Activated CD8-positive, alpha-beta T cell treated with anti-CD3 and anti-CD28 coated beads, Interleukin-2, amount 10 ng/mL, durations not matched to agents 7 days and 5 days (primary cell): ENCODE data around the gene ZNF24. TPM values are rescaled to one million over a fixed set of nuclear protein-coding genes. Genes with fewer than 3 reads are reported as not detected.

Source experiments
- ATAC-seq: fragments of 150-1000 bp; cut with Tn5 transposase; one replicate; pipeline ENCODE4 v1.10.0; 2021; ENCODE audit warnings: moderate library complexity
- CTCF ChIA-PET: fragments of 350-600 bp; sonication (Branson Sonifier 250); formaldehyde crosslinking; loops from one replicate; lab custom pipeline; 2021; ENCODE audit warnings: antibody characterized with exemption; lab: Charles Lee
- POLR2A ChIA-PET: fragments of 350-600 bp; sonication (Branson Sonifier 250); formaldehyde crosslinking; loops from one replicate; lab custom pipeline; 2021; ENCODE audit warnings: antibody characterized with exemption; lab: Charles Lee
- DNase-seq: peaks from one replicate; pipeline ENCODE4 v3.0.0-alpha.2; 2020
- H3K27ac Mint-ChIP-seq: one replicate; pipeline ENCODE4 v1.8.0; 2021; ENCODE audit warnings: mild to moderate bottlenecking, mixed read lengths
- H3K27me3 Mint-ChIP-seq: one replicate; pipeline ENCODE4 v1.8.0; 2021; ENCODE audit warnings: low read depth, mixed read lengths
- H3K36me3 Mint-ChIP-seq: one replicate; pipeline ENCODE4 v1.8.0; 2021; ENCODE audit warnings: low read depth, mixed read lengths
- H3K4me1 Mint-ChIP-seq: one replicate; pipeline ENCODE4 v1.8.0; 2021; ENCODE audit warnings: low read depth, mixed read lengths
- H3K4me3 Mint-ChIP-seq: one replicate; pipeline ENCODE4 v1.8.0; 2021; ENCODE audit warnings: mild to moderate bottlenecking, mixed read lengths
- H3K9me3 Mint-ChIP-seq: one replicate; pipeline ENCODE4 v1.8.0; 2022; ENCODE audit warnings: mixed read lengths; ENCODE audit not compliant: insufficient read depth
- total RNA-seq, 2 experiments: library from RNA; stranded (reverse); gene quantifications; one replicate each; pipeline ENCODE4 v1.2.3, GENCODE V29; 2021

The ZNF24 gene
- total RNA-seq, 2 experiments from 2014 or later = 48.8 to 53.2 TPM

- ChIA-PET POLR2A (no interaction called here), CTCF (no interaction called here)
- H3K27me3 Mint-ChIP-seq = no peaks in the 10 kb centered on the region
- peaks cover 6% of the 10 kb centered on the region for H3K9me3 Mint-ChIP-seq
- ATAC-seq = no peak
- H3K27ac Mint-ChIP-seq = no peak overlapping the region
- peaks cover 17% of the 10 kb centered on the region for H3K36me3 Mint-ChIP-seq
- H3K4me3 Mint-ChIP-seq = no peak overlapping the region
- no peaks in the 10 kb centered on the region for H3K4me1 Mint-ChIP-seq
- DNase-seq = no peak
Observed at GRCh38 chr18:35328868-35329267, 15.4 kb downstream of the ZNF24 start.

DNA sequence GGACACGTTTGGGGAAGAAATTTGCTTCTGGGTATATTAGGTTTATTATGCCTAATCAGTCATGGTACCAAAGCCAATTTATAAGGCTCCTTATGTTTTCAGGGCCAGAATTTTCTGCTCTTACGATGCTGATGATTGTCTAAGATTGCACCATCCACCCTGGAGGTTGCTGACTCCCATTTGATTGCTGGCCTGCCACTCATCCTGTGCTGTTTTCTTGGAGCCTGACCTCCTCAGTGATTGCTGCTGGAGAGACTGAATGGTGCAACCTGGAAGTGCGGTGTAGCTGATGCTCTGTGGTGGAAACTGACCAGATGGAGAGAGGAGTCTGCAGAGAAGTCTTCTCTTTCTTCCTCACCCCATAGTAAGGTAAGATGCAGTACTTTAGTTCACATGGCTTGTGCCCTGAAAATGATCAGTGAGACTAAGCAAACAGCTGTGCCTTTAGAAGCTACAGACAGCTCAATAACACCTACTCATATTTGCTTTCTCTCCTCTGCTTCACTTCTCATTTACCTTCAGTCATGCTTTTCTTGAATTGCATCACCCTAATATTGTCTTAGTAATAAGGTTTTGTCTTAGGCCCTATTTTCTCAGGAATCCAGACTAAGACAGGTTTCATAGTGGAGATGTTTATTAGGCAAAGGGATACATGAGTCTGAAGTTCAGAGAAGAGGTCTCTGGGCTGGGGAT lies 17.4 kb downstream of the ZNF24 start:
- Mint-ChIP-seq H3K36me3 (no peaks in the 10 kb centered on the region), H3K9me3 (peaks cover 6% of the 10 kb centered on the region), H3K4me1 (no peaks in the 10 kb centered on the region), H3K4me3 (no peak overlapping the region), H3K27me3 (no peaks in the 10 kb centered on the region), H3K27ac (no peak overlapping the region)
- CTCF ChIA-PET = no interaction called here
- no peak for ATAC-seq
- no peak for DNase-seq
- POLR2A ChIA-PET = no interaction called here

DNA sequence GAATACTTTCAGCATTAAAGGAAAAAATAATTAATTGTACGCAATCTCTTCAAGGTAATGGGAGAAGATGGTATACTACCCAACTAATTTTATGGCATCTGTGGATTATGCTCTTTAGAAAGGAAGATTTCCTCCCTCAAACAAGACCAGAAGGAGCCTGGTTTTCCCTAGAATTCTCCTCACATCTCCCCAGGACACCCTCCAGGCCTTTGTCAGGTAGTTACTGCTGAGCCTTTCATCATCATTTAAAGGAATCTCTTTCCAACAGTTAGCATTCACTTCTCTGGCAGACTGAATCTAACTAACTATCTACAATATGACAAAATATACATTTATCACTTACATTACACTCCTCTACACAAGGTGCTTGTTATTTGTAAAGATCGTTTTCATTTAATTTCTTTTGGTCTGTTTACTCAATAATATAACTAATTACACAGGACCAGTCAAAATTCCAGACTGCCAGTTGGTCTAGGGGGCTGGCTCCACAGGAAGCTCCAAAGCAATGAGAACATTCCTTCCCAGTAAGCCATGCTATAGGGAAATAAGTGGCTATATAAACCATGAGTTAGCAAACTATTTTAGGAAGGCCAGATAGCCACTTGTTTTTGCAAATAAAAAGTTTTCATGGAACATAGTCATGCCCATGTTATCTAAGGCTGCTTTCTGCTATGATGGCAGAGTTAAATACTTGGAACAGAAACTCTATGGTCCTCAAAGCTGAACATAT lies 19.1 kb downstream of the ZNF24 start:
- Mint-ChIP-seq H3K27me3 (no peaks in the 10 kb centered on the region), H3K36me3 (no peaks in the 10 kb centered on the region), H3K27ac (no peak overlapping the region), H3K4me3 (no peak overlapping the region), H3K9me3 (peaks cover 6% of the 10 kb centered on the region), H3K4me1 (no peaks in the 10 kb centered on the region)
- ChIA-PET CTCF (no interaction called here), POLR2A (interaction anchor here (0.7 kb wide), 1 partner anchor 14 kb away, joined by 3 read pairs; no protein-coding TSS in a partner anchor)
- ATAC-seq (no peak), DNase-seq (no peak)

DNA sequence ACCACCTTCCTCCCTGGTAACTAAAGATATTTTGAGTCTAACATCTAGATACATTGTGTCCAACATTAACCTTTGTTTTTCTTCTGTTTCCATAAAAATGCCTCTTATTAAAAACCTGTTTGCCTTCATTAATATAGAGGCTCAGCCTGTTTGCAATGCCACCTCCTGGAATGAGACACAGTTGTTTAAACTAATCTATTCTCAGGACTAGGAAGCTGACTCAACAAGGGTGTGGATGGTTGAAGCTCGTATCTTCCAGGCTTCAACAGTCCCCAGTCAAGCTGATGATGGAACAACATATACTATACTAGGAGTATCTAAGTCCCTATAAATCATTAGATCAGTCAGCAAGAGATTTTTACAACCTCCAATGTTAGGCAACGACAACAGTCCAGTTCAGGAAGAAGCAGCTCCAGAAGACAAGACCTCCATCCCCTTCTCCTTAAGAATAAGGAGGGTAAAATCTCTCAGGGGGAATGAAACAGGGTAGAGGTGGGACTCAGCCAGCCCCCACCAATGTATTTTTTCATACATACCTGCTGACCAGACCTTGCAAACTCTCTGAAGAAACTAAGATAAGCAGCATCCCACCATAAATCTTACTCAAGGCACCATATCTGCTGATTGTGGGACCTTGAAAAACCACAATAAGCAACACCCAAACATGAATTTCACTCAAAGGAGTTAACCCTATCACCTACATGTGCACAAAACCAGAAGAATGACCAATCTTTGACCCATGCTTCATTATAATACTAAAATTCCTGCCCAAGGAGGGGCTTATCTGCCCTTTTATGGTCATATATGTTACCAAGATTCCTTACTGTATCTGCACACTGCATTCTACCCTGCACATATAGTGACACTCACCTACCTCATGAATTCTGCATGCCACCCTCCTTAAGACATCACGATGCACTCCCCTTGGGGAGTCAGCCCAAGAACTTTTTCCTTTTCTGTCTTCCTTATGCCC lies 21.4 kb downstream of the ZNF24 start:
- no peak for ATAC-seq
- DNase-seq = no peak
- POLR2A ChIA-PET = no interaction called here
- Mint-ChIP-seq H3K4me3 (no peak overlapping the region), H3K9me3 (no peaks in the 10 kb centered on the region), H3K4me1 (no peaks in the 10 kb centered on the region), H3K27ac (no peak overlapping the region), H3K36me3 (no peaks in the 10 kb centered on the region), H3K27me3 (no peaks in the 10 kb centered on the region)
- CTCF ChIA-PET = no interaction called here

DNA sequence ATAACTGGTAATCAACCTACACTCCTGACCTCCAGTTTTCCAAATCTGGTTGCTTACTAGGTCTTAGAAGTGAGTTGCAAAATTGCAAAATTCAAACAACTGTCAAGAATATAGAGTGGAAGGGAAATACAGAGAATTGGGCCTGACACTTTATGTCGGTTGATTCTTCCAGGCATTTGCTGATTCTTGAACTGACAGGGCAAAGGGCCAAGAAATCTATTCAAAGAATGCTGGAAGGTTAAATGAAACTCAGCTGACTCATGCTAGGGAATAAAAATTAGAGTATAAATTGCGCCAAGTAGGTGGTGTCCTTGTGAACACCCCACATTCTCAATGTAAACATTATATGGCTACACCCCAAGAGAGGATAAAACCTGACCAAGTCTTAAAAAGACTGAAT lies 32.7 kb downstream of the ZNF24 start:
- Mint-ChIP-seq H3K27ac (no peak overlapping the region), H3K36me3 (peaks cover 27% of the 10 kb centered on the region), H3K9me3 (peaks cover 45% of the 10 kb centered on the region), H3K4me1 (no peaks in the 10 kb centered on the region), H3K4me3 (no peak overlapping the region), H3K27me3 (no peaks in the 10 kb centered on the region)
- ATAC-seq (no peak), DNase-seq (no peak)
- ChIA-PET POLR2A (interaction anchor here (0.5 kb wide), 1 partner anchor 105 kb away, joined by 3 read pairs; no protein-coding TSS in a partner anchor), CTCF (no interaction called here)

- Mint-ChIP-seq H3K4me3 (no peak overlapping the region), H3K9me3 (peaks cover 63% of the 10 kb centered on the region), H3K4me1 (no peaks in the 10 kb centered on the region), H3K27ac (no peak overlapping the region), H3K36me3 (peaks cover 72% of the 10 kb centered on the region), H3K27me3 (no peaks in the 10 kb centered on the region)
- DNase-seq = no peak
- ChIA-PET POLR2A (no interaction called here), CTCF (interaction anchor here (0.8 kb wide), 1 partner anchor 80 kb away, joined by 3 read pairs; no protein-coding TSS in a partner anchor)
- no peak for ATAC-seq
Observed at GRCh38 chr18:35306588-35307250, 37.5 kb downstream of the ZNF24 start.

GRCh38 chr18:35303610-35304009 lies 40.6 kb downstream of the ZNF24 start:
- POLR2A ChIA-PET = interaction anchor here (1.5 kb wide), 1 partner anchor 14 kb away, joined by 4 read pairs; the partner anchor contains the start of gene ZSCAN30
- Mint-ChIP-seq H3K4me3 (no peak overlapping the region), H3K36me3 (peaks cover 92% of the 10 kb centered on the region), H3K27me3 (no peaks in the 10 kb centered on the region), H3K4me1 (peaks cover 1% of the 10 kb centered on the region), H3K27ac (no peak overlapping the region), H3K9me3 (peaks cover 75% of the 10 kb centered on the region)
- CTCF ChIA-PET = no interaction called here
- ATAC-seq (no peak), DNase-seq (no peak)

DNA sequence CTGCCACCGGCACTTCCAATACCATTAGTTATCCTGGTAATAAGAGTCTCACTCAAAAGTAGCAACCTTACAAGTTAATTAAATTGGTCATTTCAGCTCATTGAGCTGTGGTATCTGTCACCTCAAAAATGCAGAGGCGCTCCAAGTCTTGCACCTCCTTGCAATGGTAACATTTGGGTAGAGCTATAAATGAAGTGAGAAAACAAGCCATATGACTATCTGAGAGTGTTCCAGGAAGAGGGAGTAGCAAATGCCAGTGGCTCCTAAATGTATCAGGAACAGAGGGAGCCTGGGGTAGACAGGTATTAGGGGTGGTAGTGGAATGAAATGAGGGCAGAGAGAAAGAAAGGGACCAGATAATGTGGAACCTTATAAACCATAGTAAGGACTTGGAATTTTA lies 48.2 kb downstream of the ZNF24 start:
- no peak overlapping the region for H3K4me3 Mint-ChIP-seq
- H3K27ac Mint-ChIP-seq = no peak overlapping the region
- H3K36me3 Mint-ChIP-seq = peaks cover 85% of the 10 kb centered on the region
- ChIA-PET CTCF (no interaction called here), POLR2A (no interaction called here)
- peaks cover 41% of the 10 kb centered on the region for H3K9me3 Mint-ChIP-seq
- peaks cover 26% of the 10 kb centered on the region for H3K4me1 Mint-ChIP-seq
- H3K27me3 Mint-ChIP-seq = no peaks in the 10 kb centered on the region
- DNase-seq = no peak
- no peak for ATAC-seq

DNA sequence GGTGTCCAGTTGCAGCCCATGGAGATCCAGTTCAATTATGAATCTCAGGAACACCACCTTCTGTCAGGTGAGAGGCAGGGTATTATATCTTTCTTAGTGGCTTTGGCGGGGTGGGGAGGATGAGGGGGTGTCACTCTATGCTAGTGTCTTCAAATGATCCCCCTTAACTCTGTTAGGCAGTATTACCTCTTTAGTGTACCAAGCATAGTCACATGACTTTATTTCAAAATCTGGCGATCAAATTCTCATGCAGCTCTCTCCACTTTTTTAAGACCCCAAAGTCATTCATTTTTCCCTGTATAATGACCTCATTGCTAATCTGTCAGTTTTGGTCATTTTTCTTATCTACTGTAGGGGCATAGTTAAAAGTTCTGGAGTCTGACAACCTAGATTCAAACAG lies 53.1 kb downstream of the ZNF24 start:
- no peaks in the 10 kb centered on the region for H3K27me3 Mint-ChIP-seq
- H3K9me3 Mint-ChIP-seq = peaks cover 26% of the 10 kb centered on the region
- peak overlapping the region; percentile 97 for H3K27ac Mint-ChIP-seq
- no peak for DNase-seq
- ChIA-PET CTCF (interaction anchor here (0.9 to 2.2 kb wide), 2 partner anchors 51 to 60 kb away, joined by 3 to 5 read pairs; partner anchors contain the start of gene ZNF397), POLR2A (interaction anchor here (0.8 kb wide), 1 partner anchor 262 kb away, joined by 4 read pairs; no protein-coding TSS in a partner anchor)
- H3K4me3 Mint-ChIP-seq = peak overlapping the region; percentile 98
- peaks cover 74% of the 10 kb centered on the region for H3K36me3 Mint-ChIP-seq
- no peak for ATAC-seq
- peaks cover 41% of the 10 kb centered on the region for H3K4me1 Mint-ChIP-seq

GRCh38 chr18:35290094-35290735 lies 54.0 kb downstream of the ZNF24 start, which contains the start of gene ZSCAN30:
Gene ZSCAN30, minus strand, starts transcription at chr18:35290229. Its CDS starts 25,877 bp downstream, at chr18:35264352.
- peaks cover 41% of the 10 kb centered on the region for H3K4me1 Mint-ChIP-seq
- ChIA-PET CTCF (interaction anchor here (0.9 to 2.2 kb wide), 5 partner anchors 50 to 424 kb away, joined by 3 to 5 read pairs (median 4); partner anchors contain the start of gene ZNF397), POLR2A (interaction anchor here (0.6 to 3.0 kb wide), 17 partner anchors 9 to 313 kb away, joined by 3 to 28 read pairs (median 5); partner anchors contain the start of genes INO80C, ZNF24, ZNF396 and ZNF397)
- H3K27me3 Mint-ChIP-seq = no peaks in the 10 kb centered on the region
- H3K27ac Mint-ChIP-seq = peak within 1 kb of the TSS; percentile 97
- peaks cover 72% of the 10 kb centered on the region for H3K36me3 Mint-ChIP-seq
- DNase-seq (peak; percentile 97), ATAC-seq (peak; percentile 98)
- peak within 1 kb of the TSS; percentile 98 for H3K4me3 Mint-ChIP-seq
- H3K9me3 Mint-ChIP-seq = peaks cover 31% of the 10 kb centered on the region
